HEK293T (cell line): ENCODE measurements around the gene EPHA4.

Experiments used
- ARNT ChIP-seq: fragments of 450-650 bp; IDR thresholded peaks from 2 replicates; pipeline ENCODE4 v1.6.1; 2017; ENCODE audit warnings: mild to moderate bottlenecking
- BHLHE40 ChIP-seq: fragments of 450-650 bp; IDR thresholded peaks from 2 replicates; pipeline ENCODE4 v1.6.1; 2016; ENCODE audit warnings: mild to moderate bottlenecking, moderate library complexity, borderline replicate concordance
- ELF4 ChIP-seq: fragments of 450-650 bp; IDR thresholded peaks from 2 replicates; pipeline ENCODE4 v1.6.1; 2017; ENCODE audit warnings: antibody characterized with exemption
- FOXA1 ChIP-seq: fragments of 450-650 bp; IDR thresholded peaks from 2 replicates; pipeline ENCODE4 v1.6.1; 2016; ENCODE audit warnings: mild to moderate bottlenecking
- FOXK2 ChIP-seq: fragments of 450-650 bp; IDR thresholded peaks from 2 replicates; pipeline ENCODE4 v1.6.1; 2016; ENCODE audit warnings: mild to moderate bottlenecking
- FOXM1 ChIP-seq: fragments of 450-650 bp; IDR thresholded peaks from 2 replicates; pipeline ENCODE4 v1.6.1; 2017; ENCODE audit warnings: mild to moderate bottlenecking, borderline replicate concordance
- L3MBTL2 ChIP-seq: fragments of 450-650 bp; conservative IDR thresholded peaks from 2 replicates; pipeline ENCODE4 v1.6.1; 2016; ENCODE audit warnings: mild to moderate bottlenecking
- NFRKB ChIP-seq: fragments of 450-650 bp; IDR thresholded peaks from 2 replicates; pipeline ENCODE4 v1.6.1; 2016; ENCODE audit warnings: mild to moderate bottlenecking, moderate library complexity
- SP1 ChIP-seq: fragments of 450-650 bp; IDR thresholded peaks from 2 replicates; pipeline ENCODE4 v1.6.1; 2017
- SUZ12 ChIP-seq: fragments of 450-650 bp; IDR thresholded peaks from 2 replicates; pipeline ENCODE4 v1.6.1; 2016; ENCODE audit warnings: mild to moderate bottlenecking
- TARDBP ChIP-seq: fragments of 450-650 bp; IDR thresholded peaks from 2 replicates; pipeline ENCODE4 v1.6.1; 2016
- ZNF384 ChIP-seq: fragments of 450-650 bp; IDR thresholded peaks from 2 replicates; pipeline ENCODE4 v1.6.1; 2016
- TF ChIP-seq, protein P1 (sequence below): fragments of 450-650 bp; IDR thresholded peaks from 2 replicates; pipeline ENCODE4 v1.6.1; 2016

DNA sequence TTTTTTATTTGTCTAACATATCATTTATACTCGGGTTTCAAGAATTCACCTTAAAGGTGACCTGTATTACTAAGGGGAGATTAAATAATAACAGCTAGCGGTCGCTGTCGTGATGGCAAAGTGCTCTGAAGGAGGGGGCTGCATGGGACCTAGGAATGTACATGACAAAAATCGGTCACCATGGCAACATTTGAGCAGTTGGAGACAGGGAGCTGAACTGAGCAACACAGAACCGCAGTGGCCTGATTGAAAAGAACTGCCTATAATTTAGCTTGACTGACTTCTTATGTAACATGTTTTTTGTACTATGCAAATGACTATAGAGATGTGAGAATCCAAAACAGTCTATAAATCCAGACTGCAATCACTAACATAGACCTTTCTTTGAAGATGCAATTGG, 34.3 kb upstream of the EPHA4 start:
- TF ChIP-seq BHLHE40 (no peak), L3MBTL2 (no peak), FOXA1 (no peak), SUZ12 (no peak), SP1 (no peak), ZNF384 (no peak), NFRKB (no peak), ELF4 (no peak), ARNT (no peak), FOXM1 (no peak), FOXK2 (no peak), TARDBP (no peak)
- TF ChIP-seq, protein P1, sequence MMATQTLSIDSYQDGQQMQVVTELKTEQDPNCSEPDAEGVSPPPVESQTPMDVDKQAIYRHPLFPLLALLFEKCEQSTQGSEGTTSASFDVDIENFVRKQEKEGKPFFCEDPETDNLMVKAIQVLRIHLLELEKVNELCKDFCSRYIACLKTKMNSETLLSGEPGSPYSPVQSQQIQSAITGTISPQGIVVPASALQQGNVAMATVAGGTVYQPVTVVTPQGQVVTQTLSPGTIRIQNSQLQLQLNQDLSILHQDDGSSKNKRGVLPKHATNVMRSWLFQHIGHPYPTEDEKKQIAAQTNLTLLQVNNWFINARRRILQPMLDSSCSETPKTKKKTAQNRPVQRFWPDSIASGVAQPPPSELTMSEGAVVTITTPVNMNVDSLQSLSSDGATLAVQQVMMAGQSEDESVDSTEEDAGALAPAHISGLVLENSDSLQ = no peak
